DMS 273 (cell line): ENCODE measurements around the gene CAPSL.
A peak's percentile ranks its signal among the peaks of the same experiment; 100 is the strongest.
"Not testable (repeated sequence)": the region's sequence is repeated elsewhere in the genome, so short reads cannot be mapped to it uniquely, and the experiment has no call there.

Experiments
- DNase-seq: peaks from one replicate; lab custom pipeline; 2025; ENCODE audit not compliant: unreplicated experiment; lab: John Stamatoyannopoulos, UW

CAPSL gene

DNA sequence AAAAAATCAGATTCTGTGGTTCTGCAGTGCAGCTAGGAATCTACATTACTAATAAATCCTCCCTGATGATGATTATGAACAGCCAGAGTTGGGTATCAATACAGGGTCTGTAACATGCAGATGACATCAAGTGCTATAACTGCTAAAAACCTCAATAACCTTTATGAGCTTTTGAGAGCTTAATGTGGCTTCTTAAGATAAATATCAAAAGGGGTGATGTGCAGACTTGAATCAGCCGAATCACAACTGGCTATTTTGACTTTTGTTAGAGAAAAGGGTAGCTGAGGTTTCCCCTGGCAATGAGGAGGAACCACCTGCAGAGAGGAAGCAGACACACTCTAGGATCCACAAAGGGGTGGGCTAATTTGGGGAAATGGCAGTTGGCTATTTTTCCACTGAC, 30.2 kb downstream of the CAPSL start:
- DNase-seq: no peak

DNA sequence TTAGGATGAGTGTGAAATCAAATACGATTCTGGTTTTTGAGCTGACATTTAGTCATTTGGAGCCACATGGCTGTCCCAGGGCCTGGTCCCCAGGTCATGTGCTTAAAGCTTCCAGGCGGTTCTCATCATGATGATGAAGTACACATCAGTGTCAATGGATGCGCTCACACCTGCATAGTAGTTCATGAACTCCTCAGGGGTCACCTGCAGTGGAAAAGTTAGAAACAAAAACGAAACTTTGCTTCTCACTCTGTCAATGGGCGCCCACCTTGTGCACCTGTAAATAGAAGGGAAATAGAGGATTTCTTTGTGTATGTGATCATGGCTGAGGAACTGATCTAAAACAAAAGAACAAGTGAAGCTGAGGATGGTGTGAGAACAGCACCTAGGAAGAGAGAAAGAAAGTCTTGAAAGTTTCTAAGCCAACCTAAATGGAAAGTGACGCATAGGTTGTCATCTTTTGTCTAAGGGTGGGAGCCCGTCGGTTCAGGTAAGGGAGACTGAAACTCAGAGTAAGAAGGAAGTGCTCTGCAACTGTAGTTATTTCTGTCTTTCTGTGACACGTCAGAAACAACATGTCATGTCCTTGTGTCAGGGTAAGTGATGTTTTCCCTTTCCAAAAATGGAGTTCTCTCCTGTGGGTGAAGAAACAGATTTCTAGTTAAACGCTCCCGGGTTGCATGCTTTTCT, 33.8 kb downstream of the CAPSL start:
- no peak for DNase-seq

DNA sequence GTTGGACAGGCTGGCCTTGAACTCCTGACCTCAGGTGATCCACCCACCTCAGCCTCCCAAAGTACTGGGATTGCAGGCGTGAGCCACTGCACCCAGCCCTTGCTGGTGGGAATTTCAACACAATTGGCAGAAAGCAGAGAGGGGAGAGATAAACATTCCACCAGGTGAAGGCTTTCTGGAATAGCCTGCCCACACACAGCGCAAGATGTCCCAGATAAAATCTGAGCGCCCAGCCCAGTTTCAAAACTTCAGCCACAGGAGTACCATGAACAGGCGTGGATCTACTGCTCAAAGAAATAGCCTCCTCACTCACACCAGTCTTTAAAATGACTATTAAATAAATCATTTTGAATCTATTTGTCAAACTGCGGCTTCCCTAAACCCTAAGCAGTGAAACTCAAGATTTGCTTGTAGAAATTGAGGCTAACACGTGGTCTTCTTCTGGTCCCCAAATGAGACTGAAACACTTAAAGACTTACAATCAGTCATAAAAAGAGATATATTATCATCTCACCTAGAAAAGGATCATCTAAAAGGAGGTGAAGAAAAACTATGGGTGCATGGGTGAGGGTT, 34.7 kb downstream of the CAPSL start:
- no peak for DNase-seq

DNA sequence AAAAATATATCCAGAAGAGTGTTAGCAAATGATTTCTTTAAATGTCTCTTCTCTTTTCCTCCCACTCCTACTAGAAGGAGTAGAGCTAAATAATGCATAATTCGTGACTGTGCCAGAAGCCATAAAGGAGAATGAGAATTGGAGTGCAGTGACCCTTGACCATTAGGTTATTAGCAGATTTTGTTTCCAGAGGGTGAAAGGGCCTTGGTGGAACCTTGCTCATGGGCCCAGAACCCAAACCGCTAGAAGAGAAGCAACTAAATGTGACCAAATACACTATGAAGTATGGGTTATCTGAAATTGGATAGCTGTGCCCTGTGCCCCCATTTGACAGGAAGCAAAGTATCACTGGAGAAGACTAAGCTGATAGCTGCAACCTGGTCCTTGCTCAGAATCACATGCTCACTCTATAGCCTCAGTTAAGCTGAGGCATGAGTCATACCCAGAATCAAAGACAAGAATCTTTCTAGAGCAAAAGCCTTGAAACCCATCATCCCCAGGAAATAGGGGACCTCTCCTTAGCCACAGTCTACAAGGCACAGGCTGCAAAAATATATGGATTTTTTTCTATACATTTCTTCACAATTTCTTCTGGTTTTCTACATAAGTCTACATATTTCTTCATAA, 36.3 kb downstream of the CAPSL start:
- DNase-seq: peak; percentile 51

DNA sequence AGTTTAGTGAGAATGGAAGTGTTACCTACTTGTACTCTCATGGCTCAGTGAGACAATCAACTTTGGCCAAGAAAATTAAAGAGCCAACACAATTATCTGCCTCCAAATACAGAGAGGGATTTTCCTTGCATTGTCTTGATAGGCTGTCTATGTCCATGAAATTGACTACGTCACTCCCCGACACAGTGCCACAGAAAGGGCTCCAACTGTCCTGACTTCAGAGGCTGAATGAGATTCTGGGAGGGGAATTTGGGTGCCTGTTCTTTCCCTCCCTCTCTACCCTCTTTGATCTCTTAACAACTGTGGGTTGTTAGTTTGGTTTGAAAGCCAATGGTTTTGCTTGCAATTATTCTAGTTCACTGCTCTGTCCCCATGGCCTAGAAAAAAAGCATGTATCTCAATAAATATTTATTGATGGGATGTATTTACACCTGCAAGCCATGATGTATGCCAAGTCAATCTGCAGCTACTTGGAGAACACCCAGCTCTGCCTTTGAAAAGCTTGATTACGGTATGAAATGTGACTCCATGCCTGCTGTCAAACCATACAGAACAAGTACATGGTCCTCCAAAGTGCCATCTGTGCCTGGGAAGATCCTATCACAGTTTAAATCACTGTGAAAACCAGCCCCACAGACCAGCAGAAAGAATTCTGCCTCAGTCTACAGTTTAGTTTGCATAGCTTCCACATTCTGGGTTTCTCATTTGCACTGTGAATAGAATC, 37.3 kb downstream of the CAPSL start:
- DNase-seq: peak; percentile 97

DNA sequence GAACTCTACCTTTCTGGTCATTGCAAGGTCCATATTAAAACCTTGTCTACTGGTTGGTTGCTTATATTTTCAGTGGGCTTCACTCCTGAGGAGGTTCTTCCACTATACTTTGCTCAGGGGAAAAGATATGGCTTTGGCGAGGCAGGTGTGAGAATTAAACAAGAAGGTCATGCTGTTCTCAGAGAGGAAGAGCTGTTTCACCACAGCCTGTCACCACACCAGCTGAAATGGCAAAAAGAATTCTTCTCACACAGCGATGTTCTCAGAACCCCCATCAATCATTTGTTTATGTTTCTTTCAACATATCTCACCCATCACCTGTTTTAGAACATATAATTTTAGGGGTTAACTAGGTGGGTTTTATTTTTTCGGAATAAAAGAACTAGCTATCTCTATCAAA, 38.6 kb downstream of the CAPSL start:
- DNase-seq: peak; percentile 54

DNA sequence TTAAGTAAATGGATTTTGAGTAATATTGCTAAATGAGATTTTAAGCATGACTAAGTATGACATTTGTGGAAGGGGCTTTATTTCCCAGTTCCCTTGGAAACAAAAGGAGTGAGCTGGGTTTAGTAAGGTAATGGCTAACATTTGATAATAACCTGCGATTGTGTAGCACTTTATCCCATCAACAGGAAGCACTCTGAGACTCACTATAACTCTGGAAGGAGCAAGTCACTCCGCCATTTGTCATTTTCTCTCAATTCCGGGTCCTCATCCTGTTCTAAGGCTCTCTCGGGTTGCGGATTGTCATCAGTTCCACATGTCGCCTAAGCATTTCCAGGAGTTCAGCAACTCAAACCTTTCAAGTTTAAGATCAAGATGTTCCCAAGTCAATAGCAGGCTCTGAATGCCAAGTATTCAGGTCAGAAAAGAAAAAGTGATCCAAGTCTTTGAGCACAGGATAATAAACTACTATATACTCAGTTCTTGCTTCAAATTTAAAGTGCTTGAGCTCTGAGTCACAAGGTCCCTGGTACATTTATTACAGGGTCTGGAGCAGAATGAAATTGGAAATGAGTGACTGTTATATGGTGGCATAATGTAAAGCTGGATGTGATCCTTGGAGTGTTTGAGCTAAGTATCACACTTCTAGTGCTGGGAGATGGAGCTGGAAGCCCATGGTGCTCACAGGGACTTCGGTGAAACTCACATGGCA, 39.3 kb downstream of the CAPSL start:
- DNase-seq: no peak

DNA sequence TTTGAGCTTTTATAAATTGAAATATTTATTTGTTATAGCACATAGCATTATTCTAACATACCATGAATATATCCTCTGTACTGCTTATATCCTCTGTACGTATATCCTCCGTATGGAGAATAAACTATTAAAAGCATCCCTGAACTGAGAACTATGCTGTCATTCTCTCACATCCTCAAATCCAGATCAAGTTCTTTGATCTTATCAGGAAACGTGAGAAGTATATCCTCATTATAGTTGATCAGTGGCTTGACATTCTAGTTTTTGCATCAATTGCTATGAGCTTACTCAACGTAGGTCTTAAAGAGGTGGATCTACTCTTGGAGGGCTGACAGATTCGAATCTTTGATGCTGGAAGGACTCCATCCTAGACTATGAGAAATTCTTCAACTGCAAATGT, 44.3 kb downstream of the CAPSL start:
- DNase-seq: no peak

DNA sequence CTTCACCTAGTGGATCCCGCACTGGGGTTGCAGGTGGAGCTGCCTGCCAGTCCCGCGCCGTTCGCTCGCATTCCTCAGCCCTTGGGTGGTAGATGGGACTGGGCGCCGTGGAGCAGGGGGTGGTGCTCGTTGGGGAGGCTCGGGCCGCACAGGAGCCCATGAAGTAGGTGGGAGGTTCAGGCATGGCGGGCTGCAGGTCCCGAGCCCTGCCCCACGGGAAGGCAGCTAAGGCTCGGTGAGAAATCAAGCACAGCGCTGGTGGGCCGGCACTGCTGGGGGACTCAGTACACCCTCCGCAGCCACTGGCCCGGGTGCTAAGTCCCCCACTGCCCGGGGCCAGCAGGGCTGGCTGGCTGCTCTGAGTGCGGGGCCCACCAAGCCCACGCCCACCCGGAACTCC, 45.6 kb downstream of the CAPSL start:
- DNase-seq: not testable (repeated sequence)

DNA sequence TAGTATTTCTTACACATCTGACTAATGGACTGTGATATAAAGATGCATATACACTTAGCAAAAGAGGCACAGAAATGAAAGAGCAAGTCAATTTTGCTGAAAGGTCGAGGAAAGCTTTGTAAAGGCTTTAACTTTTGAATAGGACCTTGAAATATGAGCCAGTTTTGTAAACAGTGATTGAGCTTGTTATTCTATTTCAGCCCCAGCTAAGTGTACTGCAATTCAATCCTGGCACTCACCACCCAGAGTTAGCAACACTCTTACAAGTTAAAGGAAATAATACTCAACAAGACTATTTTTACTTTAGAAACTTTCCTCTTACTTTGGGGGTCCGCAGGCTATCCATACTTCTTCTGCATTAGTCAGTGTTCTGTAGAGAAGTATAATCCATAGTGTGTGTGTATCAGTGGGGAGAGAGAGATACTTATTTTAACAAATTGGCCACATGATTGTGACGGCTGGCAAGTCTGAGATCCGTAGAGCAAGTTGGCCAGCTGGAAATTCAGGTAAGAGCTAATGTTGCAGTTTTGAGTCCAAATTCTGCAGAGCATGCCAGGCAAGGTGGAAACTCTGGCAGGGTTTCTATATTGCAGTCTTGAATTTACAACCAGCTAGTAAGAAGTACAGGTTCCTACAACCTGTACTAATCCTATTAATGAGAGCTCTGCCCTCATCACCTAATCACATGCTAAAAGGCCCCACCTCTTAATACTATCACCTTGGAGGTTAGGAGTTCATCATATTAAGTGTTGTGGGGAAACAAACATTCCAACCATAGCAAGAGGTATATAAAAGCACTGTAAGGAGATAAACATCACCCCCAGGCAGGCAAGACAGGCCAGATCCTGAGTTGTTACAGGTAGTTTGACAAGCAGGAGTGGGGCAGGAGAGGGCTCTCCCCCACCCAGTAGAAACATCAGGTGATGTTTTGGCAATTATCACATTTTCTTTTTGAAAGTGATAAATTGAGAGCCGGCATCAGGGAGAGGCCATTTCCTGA, 48.1 kb downstream of the CAPSL start:
- DNase-seq: no peak

DNA sequence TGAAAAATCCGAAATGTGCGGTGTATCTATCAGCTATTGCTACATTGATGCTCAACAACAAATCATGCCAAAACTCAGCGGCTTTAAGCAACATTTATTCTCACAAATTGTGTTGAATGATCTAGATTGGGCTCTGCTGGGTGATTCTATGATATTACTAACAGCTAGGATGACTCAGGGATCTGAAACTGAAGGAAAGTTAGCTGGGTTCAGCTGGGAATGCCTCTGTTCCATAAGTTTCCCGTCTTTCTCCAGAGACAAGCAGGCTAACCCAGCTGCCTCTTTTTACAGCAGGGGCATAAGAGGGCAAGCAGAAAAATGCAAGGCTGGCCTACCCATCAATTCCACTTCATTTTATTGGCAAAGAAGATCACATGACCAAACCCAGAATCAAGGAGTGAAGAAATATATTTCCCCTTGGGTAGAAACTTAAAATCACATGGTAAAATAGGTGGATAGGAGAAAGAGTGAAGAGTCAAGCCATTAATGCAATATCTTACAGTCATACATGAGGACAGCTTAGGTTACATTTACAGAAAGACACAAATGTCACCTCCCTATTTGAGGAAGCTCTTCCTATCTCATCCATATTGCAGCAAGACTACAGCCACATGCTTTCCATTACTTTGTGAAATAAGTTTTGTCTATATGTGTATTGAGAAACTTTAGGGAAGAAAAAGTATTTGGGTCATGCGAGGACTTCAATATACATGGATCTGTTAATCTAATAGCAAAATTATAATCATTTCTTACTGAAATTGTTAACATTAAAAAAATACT, 50.9 kb downstream of the CAPSL start:
- DNase-seq: no peak

DNA sequence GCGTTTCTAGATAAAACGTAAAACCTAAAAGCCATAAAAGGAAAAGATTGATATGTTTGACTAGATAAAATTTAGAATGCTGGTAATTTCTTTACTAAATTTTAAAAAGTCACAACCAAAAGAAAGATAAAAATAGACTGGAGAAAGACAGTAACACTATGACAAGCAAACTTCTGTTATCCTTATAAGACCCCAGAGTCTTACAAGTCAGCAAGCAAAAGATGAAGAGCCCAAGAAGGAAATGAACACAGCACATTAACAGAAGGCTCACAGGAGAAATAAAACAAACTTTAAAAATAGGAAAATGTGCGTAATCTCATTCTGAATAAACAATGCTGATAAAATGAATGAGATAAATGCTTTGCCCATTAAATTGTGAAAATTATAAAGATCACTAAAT, 52.0 kb downstream of the CAPSL start:
- no peak for DNase-seq

DNA sequence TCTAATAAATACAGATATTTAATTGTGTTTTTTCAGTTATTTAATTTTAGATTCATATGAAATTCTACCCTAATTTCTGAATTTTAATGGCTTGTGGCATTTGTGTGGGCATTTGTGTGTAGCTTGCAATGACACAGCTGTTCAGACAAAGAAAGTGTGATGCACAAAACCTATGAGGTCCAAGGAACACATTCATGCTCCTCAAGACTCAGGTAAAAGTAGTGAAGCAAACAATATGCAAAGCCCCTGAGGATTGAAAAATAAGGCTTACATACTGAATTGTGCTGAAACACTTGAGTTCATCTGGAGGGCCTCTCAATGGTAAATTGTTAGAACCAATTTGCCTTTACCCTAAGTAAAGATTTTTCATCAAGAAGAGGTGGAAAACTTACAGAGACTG, 53.6 kb downstream of the CAPSL start:
- no peak for DNase-seq

DNA sequence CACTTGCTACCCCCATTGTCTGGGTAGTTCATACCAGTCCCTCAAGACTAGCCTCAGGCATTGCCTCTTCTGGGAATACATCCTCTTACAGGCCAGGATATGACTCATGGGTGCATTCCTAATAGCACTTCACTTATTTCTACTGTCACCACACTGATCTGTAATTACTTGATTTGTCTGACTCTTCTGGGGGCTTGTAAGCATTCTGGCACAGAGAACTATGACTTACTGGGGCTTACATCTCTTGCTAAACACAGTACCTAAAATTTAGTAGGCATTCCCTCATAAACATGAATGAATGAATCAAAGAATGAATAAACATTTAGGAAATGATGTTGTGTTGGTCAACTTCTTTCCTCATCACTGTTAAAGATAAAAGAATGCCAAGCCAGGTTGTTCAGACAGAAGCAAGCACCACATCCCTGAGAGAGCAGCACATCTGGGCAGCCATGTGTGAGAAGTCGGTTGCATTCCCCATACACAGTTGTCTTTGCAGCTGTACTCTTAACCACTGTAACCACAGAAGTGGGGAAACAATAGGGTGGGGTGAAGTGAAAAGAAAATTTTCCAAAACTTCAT, 54.1 kb downstream of the CAPSL start:
- no peak for DNase-seq

DNA sequence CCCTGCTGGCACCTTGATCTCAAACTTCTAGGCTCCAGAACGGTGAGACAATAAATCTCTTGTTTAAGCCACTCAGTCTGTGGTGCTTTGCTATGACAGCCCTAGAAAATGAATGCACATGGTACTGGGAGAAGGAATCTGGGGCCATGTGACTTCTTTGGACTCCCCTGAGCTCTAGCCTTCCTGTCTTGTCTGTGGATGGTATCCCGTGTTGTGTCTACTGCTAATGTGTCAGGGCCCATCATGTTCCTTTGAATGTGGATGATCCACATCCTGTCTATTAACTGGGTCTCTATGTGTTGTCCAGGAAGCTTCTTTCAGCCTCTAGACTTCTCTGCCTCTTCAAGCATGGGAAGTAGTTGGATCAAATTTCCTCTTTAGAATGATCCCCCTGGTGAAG, 56.7 kb downstream of the CAPSL start:
- DNase-seq: no peak

DNA sequence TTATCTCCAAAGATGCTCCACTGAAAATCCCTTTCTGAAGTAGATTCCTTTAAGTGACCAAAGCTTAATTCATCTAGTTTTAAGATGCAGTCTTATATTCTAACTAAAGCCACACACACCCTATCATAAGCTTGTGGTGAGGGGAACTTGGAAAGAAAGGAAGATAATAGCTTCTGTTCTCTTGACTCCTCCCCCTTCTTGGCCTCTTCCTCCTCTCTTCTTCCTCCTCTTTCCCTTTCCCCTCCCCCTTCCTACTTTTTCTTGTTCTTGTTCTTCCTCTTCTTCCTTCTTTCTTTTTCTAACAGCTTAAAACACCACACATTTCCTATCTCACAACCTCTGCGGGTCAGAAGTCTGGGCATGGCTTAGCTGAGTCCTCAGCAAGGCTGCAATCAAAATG, 58.3 kb downstream of the CAPSL start:
- no peak for DNase-seq

DNA sequence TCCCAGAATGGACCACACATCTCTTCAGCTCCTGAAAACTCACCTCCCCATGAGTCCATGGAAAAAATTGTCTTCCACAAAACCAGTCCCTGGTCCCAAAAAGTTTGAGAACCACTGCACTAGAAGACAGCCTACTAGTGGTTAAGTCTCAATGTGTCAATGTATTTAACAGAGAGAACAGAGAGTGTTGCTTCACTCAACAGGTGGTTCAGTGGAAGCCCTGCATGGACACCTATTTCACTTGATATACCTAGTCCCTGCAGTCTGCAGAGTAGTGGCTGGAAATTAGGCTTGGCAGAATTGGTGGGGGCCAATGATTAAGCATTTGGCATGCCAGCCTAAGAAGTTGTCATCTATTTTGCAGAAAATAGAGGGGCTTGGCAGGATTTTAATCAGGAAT, 58.8 kb downstream of the CAPSL start:
- no peak for DNase-seq

DNA sequence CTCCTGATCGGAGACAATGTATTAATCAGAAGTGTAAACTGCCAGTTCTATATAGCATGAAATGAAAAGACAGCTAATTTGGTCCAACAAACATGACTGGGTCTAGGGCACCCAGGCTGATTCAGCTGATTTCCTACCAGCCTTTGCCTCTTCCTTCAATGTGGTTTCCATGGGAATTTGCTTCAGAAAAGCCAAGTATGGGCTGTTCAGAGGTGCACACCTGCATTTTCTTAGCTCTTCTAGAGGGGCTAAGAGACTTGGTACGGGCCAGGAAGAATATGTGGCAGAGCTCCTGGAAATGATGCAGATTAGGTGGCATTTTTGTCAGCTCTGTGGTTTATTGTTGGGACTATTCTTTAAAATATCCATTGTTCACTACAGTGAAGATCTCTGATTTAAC, 59.3 kb downstream of the CAPSL start:
- no peak for DNase-seq

DNA sequence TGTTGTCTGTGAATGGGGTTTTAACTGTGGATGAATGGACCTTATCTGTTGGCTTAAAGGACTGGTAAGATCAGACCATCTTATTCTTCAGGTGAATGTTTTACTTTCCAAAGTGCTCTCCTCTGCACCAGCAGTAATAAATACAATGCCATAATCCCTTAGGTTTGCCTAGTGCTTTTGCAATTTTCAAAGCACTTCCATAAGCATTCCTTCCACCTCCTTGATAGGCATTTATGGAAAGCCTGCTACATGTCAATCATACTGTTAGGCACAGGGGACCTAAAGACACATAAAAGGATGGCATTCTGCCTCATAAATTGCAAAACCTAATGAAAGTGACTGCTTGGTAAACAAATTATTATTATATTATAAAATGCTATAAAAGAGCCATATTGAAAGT, 60.3 kb downstream of the CAPSL start:
- no peak for DNase-seq
